HL-60 (cell line): Measurements from ENCODE around the gene PIP5K1B.

Experiments
- CTCF ChIP-seq: IDR thresholded peaks from one replicate; pipeline ENCODE4 v1.5.1; 2011; ENCODE audit warnings: low read length, control low read depth, inconsistent platforms; ENCODE audit not compliant: insufficient read depth
- GABPA ChIP-seq: IDR thresholded peaks from 2 replicates; pipeline ENCODE4 v1.6.1; 2012; ENCODE audit warnings: low read depth
- POLR2AphosphoS5 ChIP-seq: IDR thresholded peaks from 2 replicates; pipeline ENCODE4 v1.6.1; 2012; ENCODE audit warnings: low read depth
- REST ChIP-seq: IDR thresholded peaks from 2 replicates; pipeline ENCODE4 v1.6.1; 2012; ENCODE audit warnings: low read depth; ENCODE audit not compliant: insufficient replicate concordance
- SPI1 ChIP-seq: IDR thresholded peaks from 2 replicates; pipeline ENCODE4 v1.6.1; 2012; ENCODE audit warnings: low read depth, mild to moderate bottlenecking, borderline replicate concordance

- TF ChIP-seq CTCF (no peak), SPI1 (no peak), POLR2AphosphoS5 (no peak), REST (no peak), GABPA (no peak)
These were observed 76.9 kb downstream of the PIP5K1B start for GRCh38 chr9:68781928-68782327.
